ENCODE data around the gene LRRD1.

GRCh38 chr7:92133737-92134270 lies 45.1 kb downstream of the LRRD1 start:
- TF ChIP-seq KLF13 (tag; IDR thresholded peaks at IDR 0.05; ENCODE audit: borderline replicate concordance, low read depth) (peak; percentile 34; the same call in 1 of the 2 replicates), RFX5 (IDR thresholded peaks at IDR 0.05; ENCODE audit: low read depth, low read length) (no peak), SMARCA4 (IDR thresholded peaks at IDR 0.05) (0 out of 2 replicates have a peak, but pooled peaks have one; percentile 10), CGGBP1 (CRISPR knock-in tag; IDR thresholded peaks at IDR 0.05) (no peak), EP300 (IDR thresholded peaks at IDR 0.05; ENCODE audit: low read length) (peak; percentile 14; the same call in 1 of the 2 replicates), DNMT1 (IDR thresholded peaks at IDR 0.05) (no peak)

Data from K562 (cell line).